Right forelimb (tissue), 1 donor: ENCODE measurements around the gene FOXO6.
A peak's percentile ranks its signal among the peaks of the same experiment; 100 is the strongest.

Source experiments
- DNase-seq: peaks from one replicate; pipeline ENCODE4 v3.0.0-alpha.2; 2018

The FOXO6 gene

GRCh38 chr1:41353744-41354143 is 7.5 kb upstream of the FOXO6 start:
- peak; percentile 38 for DNase-seq

DNA sequence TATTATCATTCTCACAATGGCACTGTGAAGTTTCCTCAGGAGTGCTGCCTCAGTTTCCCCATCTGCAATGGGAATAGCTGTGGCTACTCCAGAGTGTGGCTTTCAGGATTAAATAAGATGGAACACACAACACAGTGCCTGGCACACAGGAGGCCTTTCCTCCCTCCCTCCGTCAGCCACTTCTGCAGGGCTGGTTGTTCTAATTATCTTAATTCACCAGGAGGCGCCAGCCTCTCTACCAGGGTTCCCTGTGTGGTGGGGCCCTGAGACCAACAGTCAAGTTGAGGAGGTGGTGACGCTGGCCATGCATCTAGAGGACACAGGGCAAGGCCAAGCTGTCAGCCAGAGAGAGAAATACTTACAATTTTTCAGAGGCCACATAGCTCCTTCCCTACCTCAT is 6.3 kb upstream of the FOXO6 start:
- peak; percentile 7 for DNase-seq

GRCh38 chr1:41355356-41355755 is 5.9 kb upstream of the FOXO6 start:
- DNase-seq, result peak; percentile 9

DNA sequence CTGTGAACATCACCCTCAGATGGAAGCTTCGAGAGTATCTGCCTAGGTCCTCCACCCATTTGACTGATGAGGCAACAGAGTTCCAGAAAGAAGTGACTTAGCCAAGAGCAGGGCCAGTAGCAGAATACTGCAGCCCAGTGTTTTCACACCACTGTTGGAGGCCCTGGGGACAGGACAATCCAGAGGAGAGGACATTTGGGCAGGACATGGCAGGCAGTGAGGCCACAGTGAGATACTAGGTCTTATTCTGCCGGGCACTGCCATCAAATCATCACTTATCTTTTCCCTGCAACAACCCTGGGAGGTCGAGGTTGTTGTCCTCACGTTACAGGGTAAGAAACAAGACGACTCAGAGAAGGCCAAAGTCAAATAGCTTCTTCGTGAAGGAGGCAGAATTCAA is 5.5 kb upstream of the FOXO6 start:
- DNase-seq, result peak; percentile 21

DNA sequence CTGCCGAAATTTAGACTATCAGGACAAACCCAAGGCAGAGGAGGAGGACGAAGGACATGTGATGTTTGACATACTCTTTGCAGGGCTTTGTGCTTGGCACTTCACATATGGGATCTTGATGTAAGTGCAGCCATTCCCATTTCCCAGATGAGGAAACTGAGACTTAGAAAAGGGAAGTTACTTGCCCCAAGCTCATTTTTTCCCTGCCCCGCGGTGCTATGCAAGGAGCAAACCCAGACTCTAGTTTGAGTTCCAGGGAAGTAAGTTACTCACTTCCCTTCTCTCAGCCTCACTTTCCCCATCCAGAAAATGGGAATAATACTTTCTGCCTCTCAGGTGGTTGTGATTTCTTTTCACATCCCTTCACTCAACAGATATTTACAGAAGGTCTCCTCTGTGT is 4.5 kb upstream of the FOXO6 start:
- no peak for DNase-seq

DNA sequence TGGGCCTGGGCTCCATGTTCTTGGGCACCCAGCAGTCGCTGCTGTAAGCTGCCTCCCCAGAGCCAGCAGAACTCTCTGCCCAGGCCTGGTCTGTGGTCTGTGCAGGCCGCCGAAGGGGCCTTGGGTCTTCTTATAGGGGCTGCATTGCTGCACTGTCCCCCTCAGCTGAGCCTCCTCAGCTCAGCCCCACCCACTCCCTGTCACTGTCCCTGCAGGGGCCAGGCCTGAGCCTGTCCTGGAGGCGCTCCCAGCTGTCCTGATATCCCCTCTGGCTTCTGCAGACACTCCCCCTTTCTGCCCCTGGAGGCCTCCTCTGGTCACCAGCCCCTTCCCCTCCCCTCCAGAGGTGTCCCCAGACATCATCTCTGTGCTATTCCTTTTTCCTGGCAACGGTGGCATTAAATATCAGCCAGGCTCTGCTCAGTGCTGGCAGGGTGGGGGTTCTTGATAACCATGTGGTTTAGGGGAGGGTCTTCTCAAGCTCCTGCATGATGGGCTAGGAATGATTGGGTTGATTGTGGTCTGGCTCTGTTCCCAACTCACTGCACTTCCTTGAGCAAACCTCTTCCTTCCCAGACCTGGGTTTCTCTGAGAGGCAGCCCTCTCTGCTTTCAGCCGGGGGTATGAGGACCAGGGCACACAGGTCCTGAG is 3.7 kb upstream of the FOXO6 start:
- peak; percentile 47 for DNase-seq

DNA sequence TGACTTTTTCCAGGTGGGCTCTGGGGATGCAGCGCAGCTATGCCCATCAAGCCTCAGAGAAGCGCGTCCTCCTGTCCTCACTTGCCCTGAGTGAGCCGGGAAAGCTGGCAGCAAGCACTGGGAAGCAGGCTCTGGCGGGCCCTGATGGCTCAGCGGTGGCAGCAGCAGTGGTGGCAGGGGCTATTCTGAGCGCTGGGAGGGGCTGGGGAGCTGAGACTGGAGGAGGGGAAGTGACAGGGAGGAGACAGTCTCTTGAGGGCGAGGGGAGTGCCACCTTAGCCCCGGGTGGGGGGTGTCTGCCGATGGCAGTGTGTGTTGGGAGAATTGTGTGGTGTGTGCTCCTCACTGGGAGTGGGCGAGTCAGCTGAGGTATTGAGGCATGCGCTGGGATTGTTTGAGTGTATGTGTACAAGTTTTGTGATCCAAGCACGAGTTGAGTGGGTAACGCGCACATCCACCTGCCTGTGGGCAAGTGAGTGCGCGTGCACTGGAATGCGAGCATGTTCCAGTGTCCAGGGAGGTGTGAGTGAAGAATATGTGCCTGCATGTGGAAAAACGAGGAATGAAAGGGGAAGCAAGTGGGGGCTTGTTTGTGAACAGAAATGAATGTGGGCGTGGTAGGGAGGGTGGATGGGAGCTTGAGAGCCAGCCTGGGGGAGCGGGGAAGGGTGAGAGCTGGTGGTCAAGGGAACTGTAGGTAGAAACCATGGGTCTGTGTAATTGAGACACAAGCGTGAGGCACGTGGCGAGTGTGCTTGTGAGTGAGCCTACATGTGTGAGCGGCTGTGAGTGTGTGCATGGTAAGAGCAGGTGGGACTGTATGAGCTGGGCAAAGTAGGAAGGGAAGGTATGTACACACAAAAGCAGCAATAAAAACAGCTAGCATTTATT is 2.9 kb upstream of the FOXO6 start:
- DNase-seq, result no peak

GRCh38 chr1:41359211-41360073 is 1.8 kb upstream of the FOXO6 start:
- DNase-seq, result no peak

- DNase-seq, result no peak
Measured at GRCh38 chr1:41360074-41360785, 1.0 kb upstream of the FOXO6 start.

GRCh38 chr1:41361495-41362356 is 492 bp downstream of the FOXO6 start:
- peak; percentile 52 for DNase-seq

GRCh38 chr1:41362357-41362721 is 1.1 kb downstream of the FOXO6 start:
- DNase-seq, result peak; percentile 60

DNA sequence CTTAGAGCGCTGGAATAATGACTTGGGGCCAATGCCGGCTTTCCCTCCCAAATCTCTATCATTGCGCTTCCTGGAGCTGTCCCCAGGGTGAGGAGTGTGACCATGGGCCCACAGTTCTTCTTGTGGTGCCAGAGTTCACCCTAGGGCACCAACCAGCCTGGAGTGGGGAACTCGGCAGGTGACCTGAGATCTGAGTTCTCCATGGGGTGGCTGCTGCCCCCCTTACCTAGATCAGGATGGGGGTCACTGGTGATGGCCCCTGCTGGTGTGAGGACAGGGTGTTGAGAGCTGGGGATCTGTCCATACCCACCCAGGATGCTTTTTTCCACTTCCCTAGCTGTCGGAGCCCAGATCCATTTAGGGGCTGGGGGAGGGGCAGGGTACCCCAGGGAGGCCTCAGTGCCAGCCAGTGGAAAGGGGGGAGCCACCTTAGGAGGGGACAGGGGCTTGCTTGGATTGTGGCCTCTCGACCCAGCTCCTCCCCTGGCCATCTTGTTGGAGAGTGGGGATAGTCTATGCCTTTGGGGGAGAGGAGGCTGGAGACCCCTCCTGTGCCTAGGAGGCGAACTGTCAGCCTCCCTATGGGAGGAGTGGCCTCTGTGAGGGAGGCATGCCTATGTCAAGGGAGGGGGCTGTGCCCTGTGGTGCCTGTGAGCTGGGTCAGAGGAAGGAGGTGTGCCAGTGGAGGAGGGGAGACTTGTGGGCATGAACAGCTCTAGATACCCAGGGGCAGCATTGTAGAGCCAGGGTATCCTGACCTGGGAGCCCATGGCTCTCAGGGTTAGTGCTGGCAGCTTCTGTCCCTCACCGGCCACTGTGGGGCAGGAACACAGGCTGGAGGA is 1.7 kb downstream of the FOXO6 start:
- peak; percentile 39 for DNase-seq

- DNase-seq, result no peak
Measured at GRCh38 chr1:41363591-41364320, 2.5 kb downstream of the FOXO6 start.

- no peak for DNase-seq
Measured at GRCh38 chr1:41364442-41365319, 3.4 kb downstream of the FOXO6 start.

- no peak for DNase-seq
Measured at GRCh38 chr1:41365320-41365633, 4.0 kb downstream of the FOXO6 start.

GRCh38 chr1:41365772-41366454 is 4.7 kb downstream of the FOXO6 start:
- DNase-seq, result no peak

DNA sequence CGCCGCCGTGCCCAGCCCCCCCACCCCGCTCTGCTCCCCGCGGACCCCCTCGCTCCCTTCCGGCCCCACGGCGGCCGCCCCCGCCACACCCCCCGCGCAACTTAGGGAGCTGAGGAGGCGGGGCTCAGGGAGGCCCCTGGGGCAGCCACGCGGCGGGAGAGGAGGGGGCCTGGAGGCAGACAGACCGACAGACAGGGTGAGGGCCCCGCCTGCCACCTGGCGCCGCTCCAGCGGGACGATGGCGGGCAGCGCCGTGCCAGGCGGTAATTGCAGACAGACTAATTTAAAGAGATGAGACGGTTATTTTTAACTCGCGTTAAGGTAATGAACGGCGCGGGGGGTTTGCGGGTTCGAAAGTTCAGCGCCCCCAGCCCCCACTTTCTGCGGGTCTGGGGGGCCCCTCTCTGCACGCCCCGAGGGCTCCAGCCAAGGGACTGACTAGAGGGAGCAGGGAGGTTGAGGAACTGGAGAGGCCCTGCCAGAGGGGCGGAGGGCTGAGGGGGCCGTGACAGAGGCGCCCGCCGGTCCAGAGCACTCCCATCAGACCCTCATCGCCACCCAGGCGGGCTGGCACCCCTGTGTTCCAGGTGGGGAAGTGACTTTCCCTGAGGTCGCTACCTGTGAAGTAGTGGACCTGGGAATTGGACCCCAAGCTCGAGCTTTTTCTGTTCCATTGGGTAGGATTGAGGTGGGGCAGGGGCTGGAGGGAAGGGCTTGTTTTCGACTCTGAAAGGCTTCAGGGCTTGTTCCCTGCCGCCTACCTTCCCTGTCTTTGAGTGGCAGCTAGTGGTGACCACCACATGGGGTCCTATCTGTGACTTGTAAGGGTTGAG is 5.4 kb downstream of the FOXO6 start:
- DNase-seq, result no peak

DNA sequence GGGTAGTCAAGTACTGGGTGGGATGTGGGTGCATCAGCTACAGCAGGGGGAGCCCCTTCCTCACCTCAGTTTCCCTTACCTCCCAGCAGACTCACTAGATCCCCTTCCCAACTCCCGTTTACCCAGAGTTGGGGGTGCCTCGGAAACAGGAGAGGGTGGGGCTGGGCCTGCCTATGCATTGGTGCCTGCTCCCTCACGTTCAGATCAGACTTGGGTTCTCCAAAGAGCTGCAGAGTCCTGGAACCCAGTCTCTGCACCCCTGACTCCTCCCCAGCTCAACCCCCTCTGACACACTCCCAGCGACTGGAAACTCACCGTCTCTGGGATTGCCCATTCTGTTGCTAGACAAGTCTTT is 6.0 kb downstream of the FOXO6 start:
- no peak for DNase-seq
